KMS-11 (cell line): Measurements from ENCODE around the gene DCAF10.

Source experiments
- H2AFZ ChIP-seq: fragments of 200-600 bp; sonication (generic); 2 replicates; pipeline ENCODE4 v1.6.1; 2016; ENCODE audit warnings: antibody characterized with exemption, mixed run types, low read depth
- H3K27ac ChIP-seq: fragments of 200-600 bp; sonication (generic); 2 replicates; pipeline ENCODE4 v1.6.1; 2016; ENCODE audit warnings: mild to moderate bottlenecking, mixed run types
- H3K27me3 ChIP-seq: fragments of 200-600 bp; sonication (generic); 2 replicates; pipeline ENCODE4 v1.6.1; 2017; ENCODE audit warnings: mild to moderate bottlenecking, low read depth, mixed run types, moderate library complexity; ENCODE audit not compliant: insufficient read depth
- H3K36me3 ChIP-seq: fragments of 200-600 bp; sonication (generic); 2 replicates; pipeline ENCODE4 v1.6.1; 2017; ENCODE audit warnings: mild to moderate bottlenecking, mixed run types; ENCODE audit not compliant: insufficient read depth
- H3K4me1 ChIP-seq: fragments of 200-600 bp; sonication (generic); 2 replicates; pipeline ENCODE4 v1.6.1; 2016; ENCODE audit warnings: mild to moderate bottlenecking, low read depth, mixed run types; ENCODE audit not compliant: poor library complexity, severe bottlenecking
- H3K4me2 ChIP-seq: fragments of 200-600 bp; sonication (generic); 2 replicates; pipeline ENCODE4 v1.7.0; 2016; ENCODE audit warnings: mild to moderate bottlenecking, mixed run types
- H3K4me3 ChIP-seq: fragments of 200-600 bp; sonication (generic); IDR thresholded peaks from 2 replicates; pipeline ENCODE4 v1.6.1; 2017; ENCODE audit warnings: low read depth, low read length, mixed read lengths; ENCODE audit not compliant: insufficient read depth
- H3K79me2 ChIP-seq: fragments of 200-600 bp; sonication (generic); 2 replicates; pipeline ENCODE4 v1.6.1; 2016; ENCODE audit warnings: low read depth, mixed run types; ENCODE audit not compliant: insufficient read depth
- H3K9ac ChIP-seq: fragments of 200-600 bp; sonication (generic); 2 replicates; pipeline ENCODE4 v1.6.1; 2016; ENCODE audit warnings: mild to moderate bottlenecking, mixed run types
- H4K20me1 ChIP-seq: fragments of 200-600 bp; sonication (generic); 2 replicates; pipeline ENCODE4 v1.6.1; 2016; ENCODE audit warnings: mild to moderate bottlenecking, mixed run types; ENCODE audit not compliant: insufficient read depth
- CTCF ChIP-seq: fragments of 200-600 bp; sonication (generic); conservative IDR thresholded peaks from 2 replicates; pipeline ENCODE4 v1.6.1; 2017; ENCODE audit warnings: low read depth, mild to moderate bottlenecking, antibody characterized with exemption, low read length, moderate library complexity, mixed read lengths

The DCAF10 gene

DNA sequence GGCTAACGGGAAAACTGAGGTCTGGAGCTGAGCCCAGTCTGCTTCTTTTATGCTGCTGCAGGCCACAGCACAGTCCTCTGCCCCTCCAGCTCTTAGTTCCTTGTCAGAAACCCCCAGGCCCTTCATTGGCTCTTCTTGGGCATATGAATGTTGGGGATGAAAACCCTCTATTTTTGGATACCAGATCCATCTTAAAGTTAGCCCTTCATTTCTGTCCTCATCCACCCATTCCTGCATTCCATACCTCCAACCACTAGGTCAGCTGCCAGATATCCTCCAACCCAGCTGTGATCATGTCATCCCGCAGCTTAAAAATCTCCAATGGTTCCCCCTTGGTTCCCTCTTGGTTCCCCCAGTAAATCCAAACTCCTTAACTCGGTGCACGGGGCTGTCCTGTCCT is 105.2 kb downstream of the DCAF10 start:
- Histone ChIP-seq H4K20me1 (no peaks in the 10 kb centered on the region), H2AFZ (no peak overlapping the region), H3K27ac (no peak overlapping the region), H3K27me3 (no peaks in the 10 kb centered on the region), H3K9ac (no peak overlapping the region), H3K79me2 (peaks cover 26% of the 10 kb centered on the region), H3K36me3 (no peaks in the 10 kb centered on the region), H3K4me3 (no peak overlapping the region), H3K4me2 (no peak overlapping the region), H3K4me1 (peaks cover 14% of the 10 kb centered on the region)
- TF ChIP-seq CTCF, result no peak

- Histone ChIP-seq H4K20me1 (no peaks in the 10 kb centered on the region), H3K27me3 (no peaks in the 10 kb centered on the region), H3K27ac (no peak overlapping the region), H3K79me2 (peaks cover 18% of the 10 kb centered on the region), H3K4me3 (no peak overlapping the region), H3K4me1 (peaks cover 10% of the 10 kb centered on the region), H3K4me2 (no peak overlapping the region), H3K36me3 (no peaks in the 10 kb centered on the region), H3K9ac (no peak overlapping the region), H2AFZ (no peak overlapping the region)
- no peak for TF ChIP-seq CTCF
These were observed 106.0 kb downstream of the DCAF10 start for GRCh38 chr9:37906312-37907239.

GRCh38 chr9:37908283-37908682 is 107.7 kb downstream of the DCAF10 start:
- no peak overlapping the region for H3K4me2 ChIP-seq
- 0 out of 2 replicates have a peak, but pooled peaks cover 1% of the 10 kb centered on the region for H3K79me2 ChIP-seq
- no peak overlapping the region for H3K27ac ChIP-seq
- no peaks in the 10 kb centered on the region for H3K36me3 ChIP-seq
- no peak overlapping the region for H3K4me3 ChIP-seq
- no peaks in the 10 kb centered on the region for H3K27me3 ChIP-seq
- H2AFZ ChIP-seq, result no peak overlapping the region
- TF ChIP-seq CTCF, result no peak
- no peak overlapping the region for H3K9ac ChIP-seq
- no peaks in the 10 kb centered on the region for H3K4me1 ChIP-seq
- H4K20me1 ChIP-seq, result no peaks in the 10 kb centered on the region

DNA sequence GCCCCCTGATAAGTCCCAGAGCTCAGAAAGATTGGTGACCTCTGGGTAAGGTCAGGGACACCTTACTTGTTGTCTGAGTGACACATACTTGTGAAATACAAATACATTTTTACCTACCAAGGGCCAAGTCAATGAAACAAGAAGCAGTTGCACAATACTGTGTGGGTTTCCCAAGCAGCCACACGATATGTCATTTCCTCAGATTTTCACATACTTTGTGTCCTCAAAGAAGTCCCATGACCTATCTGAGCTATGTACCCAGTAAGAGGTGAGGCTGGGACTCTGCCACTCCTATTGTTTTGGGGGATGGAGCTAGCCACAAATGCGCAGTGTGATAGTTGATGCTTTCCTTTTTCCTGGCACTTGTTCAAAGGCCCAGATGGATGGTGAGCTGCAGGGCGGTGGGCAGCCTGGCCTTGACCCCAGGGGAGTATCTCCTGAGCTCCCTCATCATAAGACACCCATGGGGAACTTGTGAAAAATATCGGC is 108.1 kb downstream of the DCAF10 start:
- Histone ChIP-seq H3K4me3 (no peak overlapping the region), H3K4me2 (no peak overlapping the region), H3K79me2 (no peaks in the 10 kb centered on the region), H3K27me3 (no peaks in the 10 kb centered on the region), H3K4me1 (no peaks in the 10 kb centered on the region), H3K27ac (no peak overlapping the region), H2AFZ (no peak overlapping the region), H3K36me3 (no peaks in the 10 kb centered on the region), H3K9ac (no peak overlapping the region), H4K20me1 (no peaks in the 10 kb centered on the region)
- no peak for TF ChIP-seq CTCF
